Activated naive CD4-positive, alpha-beta T cell treated with Interleukin-2 at 50 U/mL for 16 hours (primary cell): Measurements from ENCODE around the gene C11orf42.

Source experiments
- DNase-seq: peaks from one replicate; pipeline ENCODE4 v3.0.0-alpha.2; 2020

Gene C11orf42, protein sequence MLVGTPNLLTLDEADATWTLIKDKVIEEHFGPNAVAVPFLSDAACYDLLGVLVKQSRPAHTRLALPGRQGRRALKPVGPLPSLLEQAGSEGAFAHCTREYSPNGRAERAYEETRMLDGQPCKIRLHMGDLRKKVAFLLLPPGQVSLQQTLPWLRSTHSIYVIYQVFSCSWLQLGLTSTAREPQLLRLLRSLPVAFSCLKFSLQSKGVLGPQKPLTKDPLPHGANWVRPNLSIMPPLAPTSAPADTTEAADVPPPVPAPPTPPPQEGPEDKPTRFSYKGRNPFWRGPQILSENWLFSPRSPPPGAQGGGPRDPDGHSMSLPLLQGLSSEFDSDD

DNA sequence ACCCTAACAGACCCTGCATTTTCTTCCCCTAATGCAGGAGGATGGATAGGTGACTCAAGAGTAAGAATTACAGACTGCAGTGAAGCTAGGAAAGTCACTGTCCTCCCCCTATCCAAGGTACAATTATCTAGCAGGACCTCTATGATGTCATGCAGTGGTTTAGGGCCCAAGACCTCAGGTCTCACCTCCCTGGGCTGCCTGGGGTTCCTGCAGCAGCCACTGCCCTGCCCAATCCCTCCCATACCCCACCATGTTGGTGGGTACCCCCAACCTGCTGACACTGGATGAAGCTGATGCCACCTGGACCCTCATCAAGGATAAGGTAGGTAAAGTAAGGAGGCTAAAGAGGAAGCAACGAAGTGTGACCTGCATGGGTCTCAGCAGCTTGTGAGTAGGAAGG, at the start of gene C11orf42:
Gene C11orf42 (plus strand): TSS at position 192 of the 400 bp plus-strand sequence. CDS start 59 bp downstream, at position 251.
- DNase-seq: no peak

DNA sequence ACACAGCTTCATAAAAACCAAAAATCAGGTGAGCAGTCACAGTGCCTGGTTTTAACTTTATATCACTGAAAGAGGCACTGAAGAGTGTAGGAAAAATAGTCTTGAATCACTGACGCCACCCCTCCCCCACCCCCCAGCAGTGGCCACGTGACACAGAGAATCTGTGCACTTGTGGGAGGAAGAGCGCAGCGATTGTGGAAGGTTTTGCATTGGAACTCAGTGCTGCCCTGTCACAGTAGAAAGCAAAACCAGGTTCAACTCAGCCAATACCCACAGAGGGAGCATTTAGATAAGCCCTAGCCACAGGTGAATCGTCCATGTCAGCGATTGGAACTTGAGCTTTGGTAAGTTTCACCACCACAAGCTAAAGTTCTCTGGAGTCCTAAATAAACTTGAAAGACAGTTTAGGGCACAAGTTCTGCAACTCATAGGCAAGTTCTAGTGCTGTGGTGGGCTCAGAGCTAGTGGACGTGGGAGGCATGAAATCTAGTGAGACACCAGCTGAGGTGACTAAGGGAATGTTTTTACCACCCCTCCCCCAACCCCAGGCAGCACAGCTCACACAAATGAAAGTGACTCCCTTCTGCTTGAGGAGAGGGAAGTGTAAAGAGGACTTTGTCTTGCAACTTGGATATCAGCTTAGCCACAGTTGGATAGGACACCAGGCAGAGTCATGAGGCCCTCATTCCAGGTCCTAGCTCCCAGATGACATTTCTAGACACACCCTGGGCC, 48.6 kb upstream of the C11orf42 start:
- DNase-seq: no peak

DNA sequence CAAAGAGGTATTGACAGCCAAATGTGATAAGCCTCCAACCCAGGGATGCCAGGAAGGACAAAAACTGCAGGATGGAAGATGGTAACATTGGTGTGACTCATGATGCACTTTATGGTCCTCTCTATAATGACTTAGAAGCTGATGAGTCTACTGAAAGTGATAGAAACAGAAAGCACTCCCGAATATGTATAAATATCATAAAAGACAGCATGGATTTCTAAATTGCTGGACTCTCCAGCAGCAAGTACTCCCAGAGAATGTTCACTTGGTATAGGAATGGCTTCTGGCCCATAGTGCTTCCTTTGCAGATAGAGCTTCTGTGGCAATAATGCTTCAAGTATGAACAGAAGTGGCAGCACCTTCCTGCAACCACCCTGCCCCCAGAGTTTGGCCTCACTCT, 35.1 kb upstream of the C11orf42 start, which contains the start of gene OR52B2:
Gene OR52B2 (minus strand): TSS at position 101 of the 400 bp plus-strand sequence. CDS start 0 bp downstream, at position 101.
- DNase-seq: no peak

DNA sequence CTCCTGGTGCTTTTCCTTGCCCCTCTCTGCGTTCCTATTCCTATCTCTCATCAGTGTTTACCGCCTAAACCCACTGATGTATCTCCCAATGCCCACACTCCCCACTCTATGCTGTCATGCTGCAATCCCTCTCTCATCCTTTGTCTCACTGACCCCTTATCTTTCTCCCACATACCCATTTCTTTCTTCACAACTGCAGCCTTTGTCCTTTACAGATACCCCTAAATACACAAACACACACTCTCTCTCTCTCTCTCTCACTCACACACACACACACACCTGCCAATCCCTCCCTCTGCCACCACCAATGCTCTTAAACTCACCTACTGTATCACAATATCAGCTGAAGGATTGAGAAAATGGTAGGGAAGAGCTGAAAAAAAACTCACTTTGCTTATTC, 29.9 kb upstream of the C11orf42 start:
- no peak for DNase-seq

DNA sequence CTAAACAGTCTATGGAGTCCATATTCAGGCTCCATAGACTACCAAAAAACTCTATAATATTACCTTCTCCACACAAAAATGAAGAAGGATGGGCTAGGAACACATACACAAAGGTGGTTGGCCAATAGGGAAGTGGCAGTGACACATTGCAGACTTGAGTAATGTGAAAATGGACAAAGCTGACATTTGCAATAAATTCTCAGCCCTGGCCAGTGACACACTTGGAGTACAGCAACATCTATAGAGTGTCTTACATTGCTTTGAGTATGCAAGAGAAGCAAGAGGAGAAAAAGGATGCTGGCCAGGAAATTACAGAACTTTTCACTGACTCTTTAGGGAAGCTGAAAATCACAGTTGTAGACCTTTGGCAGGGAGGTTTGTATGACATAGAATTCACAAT, 13.6 kb upstream of the C11orf42 start:
- DNase-seq: no peak

DNA sequence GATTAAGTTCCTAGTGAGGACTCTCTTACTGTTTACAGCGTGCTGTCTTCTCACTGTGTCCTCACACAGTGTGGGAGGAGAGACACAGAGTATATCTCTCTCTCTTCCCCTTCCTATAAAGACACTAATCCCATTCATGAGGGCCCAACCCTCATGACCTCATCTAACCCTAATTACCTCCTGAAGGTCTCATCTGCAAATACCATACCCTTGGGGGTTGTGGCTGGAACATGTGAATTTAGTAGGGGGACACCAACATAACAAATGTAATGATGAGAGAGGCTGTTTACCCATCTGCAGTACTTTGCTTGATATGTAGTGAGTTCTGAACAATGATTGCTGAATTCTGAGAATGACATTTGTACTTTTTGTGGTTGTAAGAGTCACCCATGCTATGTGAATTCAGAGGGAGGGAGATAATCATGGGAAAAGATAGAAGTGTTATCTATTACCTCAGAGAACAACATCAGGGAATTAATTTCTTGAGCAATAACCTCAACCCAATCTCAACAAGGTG, 11.2 kb upstream of the C11orf42 start:
- DNase-seq: no peak

DNA sequence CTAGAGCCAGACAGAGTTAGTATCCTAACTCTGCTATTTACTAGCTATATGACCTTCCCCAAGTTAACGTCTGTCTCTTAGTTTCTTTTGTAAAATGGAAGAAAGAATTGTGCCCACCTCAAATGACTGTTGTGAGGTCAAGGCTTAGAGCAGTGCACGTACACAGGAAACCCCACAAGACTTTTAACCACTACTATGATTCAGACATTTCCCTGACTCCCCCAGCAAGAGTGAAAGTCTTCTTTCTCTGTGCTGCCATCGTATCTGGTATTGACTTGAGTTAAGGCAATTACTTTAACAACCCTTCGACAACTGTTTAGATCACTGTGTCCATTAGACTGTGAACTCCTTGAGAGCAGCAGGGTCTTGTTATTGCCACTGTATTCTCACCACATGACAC, 9.0 kb upstream of the C11orf42 start:
- no peak for DNase-seq

DNA sequence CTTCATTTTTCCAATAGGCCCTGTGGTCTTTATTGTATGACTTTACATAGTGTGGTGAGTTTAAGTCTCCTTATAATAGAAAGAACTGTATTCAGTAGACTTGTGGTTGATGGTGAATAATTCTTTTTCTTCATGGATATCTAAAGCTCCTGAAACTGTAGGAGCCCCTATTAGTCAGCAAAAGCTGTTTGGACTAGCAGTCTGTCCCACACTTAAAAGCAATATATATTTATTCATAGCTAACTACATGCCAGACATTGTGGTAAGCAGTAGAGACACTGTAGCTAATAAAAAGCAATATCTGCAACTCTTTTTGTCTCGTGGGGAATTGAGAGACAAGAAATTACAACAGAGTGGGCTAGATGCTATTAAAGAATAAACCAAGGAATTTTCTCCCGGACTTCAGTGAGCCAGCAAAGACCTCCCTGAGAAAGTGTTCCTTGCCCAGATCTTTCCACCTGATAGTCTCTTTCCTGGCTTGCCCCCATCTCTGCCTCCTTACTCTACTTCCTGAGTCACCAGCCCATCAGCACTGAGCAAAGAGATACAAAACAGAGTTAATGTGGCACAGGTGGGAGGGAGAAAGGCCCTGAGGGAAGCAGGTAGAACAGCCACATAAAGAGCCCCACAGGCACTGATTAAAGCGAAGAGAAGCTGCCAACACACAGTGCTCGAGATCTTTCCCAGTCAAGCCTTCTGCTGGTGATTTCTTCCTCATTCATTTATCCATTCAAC, 7.7 kb upstream of the C11orf42 start:
- no peak for DNase-seq

DNA sequence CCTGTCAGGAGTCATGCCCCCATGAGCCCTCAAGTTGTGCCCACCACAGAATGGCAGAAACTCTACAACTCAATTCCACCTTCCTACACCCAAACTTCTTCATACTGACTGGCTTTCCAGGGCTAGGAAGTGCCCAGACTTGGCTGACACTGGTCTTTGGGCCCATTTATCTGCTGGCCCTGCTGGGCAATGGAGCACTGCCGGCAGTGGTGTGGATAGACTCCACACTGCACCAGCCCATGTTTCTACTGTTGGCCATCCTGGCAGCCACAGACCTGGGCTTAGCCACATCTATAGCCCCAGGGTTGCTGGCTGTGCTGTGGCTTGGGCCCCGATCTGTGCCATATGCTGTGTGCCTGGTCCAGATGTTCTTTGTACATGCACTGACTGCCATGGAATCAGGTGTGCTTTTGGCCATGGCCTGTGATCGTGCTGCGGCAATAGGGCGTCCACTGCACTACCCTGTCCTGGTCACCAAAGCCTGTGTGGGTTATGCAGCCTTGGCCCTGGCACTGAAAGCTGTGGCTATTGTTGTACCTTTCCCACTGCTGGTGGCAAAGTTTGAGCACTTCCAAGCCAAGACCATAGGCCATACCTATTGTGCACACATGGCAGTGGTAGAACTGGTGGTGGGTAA, 6.1 kb upstream of the C11orf42 start, which contains the start of gene OR52W1:
Gene OR52W1 (plus strand): TSS at position 51 of the 637 bp plus-strand sequence. CDS start 0 bp downstream, at position 51.
- no peak for DNase-seq

DNA sequence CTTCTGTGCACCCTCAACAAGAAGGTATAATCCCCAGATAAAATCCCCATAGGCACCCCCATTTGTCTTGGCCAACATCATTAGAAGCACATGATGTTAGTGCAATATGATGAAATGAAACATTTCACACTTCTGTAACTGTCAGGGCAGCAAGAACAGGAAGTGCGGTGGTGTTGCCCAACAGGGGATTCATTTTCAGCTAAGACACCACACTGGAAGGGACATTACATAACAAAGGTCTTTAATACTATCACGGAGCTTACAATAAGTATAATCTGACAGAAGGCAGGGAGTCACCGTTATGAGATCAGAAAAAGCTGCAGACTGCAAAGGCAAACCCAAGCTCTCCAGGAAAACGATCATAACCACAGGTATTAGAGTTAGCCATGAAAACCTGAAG, 4.4 kb upstream of the C11orf42 start:
- no peak for DNase-seq

DNA sequence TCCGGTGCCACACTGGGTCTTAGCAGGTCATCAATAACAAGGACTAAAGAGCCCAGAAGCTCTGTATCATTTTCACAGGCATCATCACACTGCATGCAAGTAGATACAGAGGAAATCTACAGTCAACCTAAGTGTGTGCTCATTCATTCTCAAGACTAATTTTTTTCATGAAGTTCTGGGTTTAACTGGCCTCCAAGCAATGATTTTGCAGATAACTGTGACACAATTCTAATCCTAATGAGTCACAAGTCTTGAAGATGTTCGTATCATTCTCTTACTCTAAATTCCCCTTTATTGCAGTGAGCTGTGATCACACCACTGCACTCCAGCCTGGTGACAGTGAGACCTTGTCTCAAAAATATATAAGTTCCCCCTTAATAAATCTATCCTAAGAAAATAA, 3.9 kb upstream of the C11orf42 start:
- no peak for DNase-seq

DNA sequence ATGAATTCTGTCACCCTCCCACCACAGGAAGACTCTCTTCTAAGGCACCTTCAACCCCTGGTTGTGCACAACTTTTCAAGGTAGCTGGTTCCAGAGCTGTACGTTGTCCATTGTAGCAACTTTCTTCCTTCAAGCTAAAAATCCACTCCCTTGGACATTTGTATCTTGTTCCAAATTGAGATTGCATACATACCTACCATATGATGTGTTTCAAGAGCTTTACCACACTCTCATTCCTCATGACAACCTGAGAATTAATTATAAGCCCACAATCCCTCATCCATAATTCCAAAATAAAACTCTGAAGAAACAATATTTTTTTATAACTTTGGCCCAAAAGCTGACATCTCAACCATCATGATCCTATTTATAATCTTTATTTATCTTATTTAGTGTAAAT, 3.3 kb upstream of the C11orf42 start:
- DNase-seq: no peak

DNA sequence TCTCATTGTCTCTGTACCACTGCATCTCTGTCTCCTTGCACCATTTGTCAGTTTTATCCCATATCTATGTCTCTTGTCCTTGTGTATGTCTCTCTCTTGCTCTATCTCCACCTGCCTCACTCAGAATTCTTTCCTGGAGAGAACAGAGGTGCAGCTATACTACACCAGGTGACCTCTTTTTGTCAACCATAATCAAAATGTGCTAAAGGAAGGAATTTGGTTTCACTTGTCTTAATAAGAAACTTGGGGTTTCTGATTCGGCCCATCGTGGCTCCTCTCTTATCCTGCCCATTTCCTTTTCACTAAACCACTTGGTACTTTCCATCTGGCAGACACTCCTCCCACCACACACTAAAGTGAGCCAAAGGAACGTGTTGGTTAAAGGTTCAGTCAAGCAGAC, 2.0 kb upstream of the C11orf42 start:
- DNase-seq: no peak

DNA sequence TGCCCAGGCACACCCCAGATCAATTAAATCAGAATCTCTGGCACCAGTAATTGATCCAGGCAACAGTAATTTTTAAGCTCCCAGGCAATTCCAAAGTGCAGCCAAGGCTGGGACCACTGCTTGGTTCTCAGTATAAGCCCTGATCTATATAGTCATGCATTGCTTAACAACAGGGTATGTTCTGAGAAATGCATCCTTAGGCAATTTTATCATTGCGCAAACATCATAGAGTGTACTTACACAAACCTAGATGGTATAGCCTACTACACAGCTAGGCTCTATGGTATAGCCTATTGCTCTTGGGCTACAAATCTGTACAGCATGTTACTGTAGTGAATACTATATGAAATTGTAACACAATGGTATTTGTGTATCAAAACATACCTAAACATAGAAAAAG, 651 bp upstream of the C11orf42 start:
- no peak for DNase-seq

DNA sequence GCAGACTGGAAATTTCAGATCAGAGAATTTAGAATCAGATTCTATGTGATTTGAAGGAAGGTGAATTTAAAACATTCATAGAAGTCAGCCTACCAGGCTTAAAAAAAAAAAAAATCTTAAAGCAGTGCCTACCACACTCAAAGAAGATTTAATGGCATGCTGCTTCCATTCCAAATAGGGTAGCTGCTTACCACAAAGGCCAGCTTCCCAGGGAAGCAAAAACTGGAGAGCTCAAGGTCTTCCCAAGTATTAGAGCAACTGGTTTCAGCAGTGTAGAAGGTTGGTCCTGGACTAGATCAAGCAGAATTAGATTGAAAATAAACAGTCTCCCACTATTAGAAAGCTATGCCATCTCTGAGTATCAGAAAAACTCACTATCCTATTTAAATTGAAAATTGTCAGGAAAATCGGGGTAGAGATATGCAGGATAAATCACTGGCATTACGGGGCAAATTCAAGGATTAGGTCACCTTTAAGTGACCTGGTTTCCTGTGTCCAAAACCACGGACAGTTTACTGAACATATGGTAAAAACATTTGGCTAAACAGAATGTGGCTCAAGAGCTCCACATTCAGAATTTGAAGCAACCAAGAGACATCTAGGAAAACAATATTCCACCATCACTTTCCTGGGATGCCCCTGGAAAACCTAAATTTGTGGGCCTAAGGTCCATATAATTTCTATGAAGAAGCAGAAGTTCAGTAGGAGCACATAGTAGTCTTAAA, 1.3 kb downstream of the C11orf42 start:
- no peak for DNase-seq

DNA sequence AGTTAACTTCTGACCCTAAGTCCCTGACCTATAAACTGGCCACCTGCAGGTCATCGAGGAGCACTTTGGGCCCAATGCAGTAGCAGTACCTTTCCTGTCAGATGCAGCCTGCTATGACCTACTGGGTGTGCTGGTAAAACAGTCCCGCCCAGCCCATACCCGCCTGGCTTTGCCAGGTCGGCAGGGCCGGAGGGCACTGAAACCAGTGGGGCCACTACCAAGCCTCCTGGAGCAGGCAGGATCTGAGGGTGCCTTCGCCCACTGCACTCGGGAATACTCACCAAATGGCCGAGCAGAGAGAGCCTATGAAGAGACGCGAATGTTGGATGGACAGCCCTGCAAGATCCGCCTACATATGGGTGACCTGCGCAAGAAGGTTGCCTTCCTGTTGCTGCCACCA, 4.4 kb downstream of the C11orf42 start:
- no peak for DNase-seq

DNA sequence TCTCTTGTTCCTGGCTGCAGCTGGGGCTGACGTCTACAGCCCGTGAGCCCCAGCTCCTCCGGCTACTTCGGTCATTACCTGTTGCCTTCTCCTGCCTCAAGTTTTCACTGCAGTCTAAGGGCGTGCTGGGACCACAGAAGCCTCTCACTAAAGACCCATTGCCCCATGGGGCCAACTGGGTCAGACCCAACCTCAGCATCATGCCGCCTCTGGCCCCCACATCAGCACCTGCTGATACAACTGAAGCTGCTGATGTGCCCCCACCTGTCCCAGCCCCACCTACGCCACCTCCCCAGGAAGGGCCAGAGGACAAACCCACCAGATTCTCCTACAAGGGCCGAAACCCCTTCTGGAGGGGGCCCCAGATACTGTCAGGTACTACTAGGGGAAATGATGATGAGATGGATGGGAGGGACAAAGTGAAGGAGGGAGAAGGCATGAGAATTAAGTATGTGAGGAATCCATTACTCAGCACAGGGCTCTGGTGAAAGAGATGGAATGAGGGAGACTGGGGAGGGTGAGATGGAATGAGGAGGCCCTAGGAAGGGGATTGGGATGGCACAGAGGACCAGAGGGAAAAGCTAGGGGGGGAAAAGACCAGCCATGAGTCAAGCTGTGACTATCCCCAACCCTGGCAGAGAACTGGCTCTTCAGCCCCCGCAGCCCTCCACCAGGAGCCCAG, 5.1 kb downstream of the C11orf42 start:
- DNase-seq: no peak

DNA sequence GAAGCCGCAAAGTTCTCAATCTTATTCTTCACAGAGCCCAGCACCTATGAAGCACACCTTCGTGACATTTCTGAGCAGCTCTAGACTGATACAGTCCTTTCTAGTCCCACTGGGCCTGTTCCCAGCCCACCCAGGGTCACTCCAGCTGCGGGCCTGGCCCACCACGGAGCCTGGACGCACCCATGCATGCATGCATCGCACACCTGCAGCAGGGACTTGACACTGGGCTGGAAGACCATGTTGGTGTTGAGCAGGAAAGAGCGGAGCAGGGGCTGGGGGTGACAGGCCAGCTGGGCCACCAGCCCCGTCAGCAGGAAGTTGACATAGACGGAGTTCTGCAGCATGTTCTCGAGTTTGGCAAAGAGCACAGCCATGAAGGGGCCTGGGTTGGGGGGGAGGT, 9.2 kb downstream of the C11orf42 start:
- no peak for DNase-seq

DNA sequence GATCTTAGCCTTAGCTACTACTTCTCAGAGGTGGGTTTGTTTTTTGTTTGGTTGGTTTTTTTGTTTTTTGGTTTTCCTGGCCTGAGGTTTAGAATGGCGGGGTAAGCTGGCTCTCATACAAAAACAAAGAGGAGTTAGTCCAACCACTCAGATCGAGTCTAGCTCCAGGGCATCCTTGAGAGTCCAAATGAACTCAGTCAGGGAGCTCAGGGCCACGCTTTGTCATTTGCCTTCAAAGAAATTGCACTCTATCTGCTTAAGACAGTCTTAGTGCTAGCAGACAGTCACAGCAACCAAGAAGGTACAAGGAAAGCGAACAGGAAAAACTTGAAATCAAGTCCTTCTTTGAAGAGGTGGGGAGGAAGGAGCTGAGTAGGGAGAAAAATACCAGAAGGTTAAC, 11.1 kb downstream of the C11orf42 start:
- no peak for DNase-seq

DNA sequence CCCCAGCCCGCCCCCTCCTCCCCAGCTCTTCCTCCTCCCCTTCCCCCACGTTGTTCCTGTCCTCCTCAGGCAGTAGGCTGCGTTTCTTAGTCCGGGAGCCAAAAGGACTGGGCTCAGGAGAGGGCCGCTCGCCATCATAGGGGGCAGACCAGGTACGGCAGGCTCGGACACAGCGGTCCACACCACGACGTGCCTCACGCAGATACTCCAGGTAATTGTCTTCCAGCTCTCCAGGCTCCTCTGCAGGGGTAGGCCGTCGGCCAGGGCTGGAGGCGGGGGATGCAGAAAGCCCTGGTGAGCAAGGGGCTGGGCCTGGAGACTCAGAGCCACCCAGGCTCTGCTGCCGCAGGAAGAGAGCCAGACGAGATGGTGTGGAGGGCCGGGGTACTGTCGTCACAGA, 12.4 kb downstream of the C11orf42 start:
- no peak for DNase-seq

DNA sequence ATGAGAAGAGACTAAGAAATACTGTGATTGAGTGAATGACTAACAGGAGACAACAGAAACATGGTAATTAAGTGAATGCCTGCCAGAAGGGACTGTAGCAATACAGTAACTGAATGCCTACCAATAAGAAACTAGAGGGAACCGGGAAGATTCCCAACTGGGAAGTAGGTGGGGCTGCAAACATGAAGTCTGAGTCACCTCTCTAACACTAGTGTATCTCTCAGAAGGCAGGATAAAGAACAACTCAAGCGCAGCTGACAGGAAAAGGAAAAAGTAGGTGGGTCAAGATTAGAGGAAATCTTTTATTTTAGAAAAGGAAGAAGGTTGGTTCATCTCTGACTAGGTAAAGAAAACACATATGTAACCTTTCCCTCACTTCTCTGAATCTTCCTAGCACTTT, 14.0 kb downstream of the C11orf42 start:
- no peak for DNase-seq

DNA sequence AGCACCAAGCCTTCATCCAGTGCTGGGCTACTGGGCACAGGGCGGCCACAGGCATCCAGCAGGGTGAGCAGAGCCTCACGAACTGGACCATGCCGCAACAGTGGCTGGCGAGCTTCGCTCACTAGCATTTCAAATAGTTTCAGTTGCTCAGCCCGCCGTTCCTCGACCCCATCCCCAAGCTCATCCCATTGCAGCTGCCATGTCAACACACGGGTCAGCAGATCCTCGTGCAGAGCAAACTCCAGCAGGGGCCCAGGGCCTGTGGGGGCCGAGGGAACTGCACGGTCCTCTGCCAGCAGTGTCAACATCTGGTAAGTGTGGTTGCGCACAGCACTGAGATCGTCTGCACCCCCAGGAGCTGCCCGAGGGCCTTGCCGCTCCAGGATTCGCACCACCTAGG, 18.5 kb downstream of the C11orf42 start:
- no peak for DNase-seq
